ENCODE measurements around the gene TESK2.

Gene TESK2

GRCh38 chr1:45412899-45413298 is 78.1 kb downstream of the TESK2 start:
- TF ChIP-seq, protein P1, sequence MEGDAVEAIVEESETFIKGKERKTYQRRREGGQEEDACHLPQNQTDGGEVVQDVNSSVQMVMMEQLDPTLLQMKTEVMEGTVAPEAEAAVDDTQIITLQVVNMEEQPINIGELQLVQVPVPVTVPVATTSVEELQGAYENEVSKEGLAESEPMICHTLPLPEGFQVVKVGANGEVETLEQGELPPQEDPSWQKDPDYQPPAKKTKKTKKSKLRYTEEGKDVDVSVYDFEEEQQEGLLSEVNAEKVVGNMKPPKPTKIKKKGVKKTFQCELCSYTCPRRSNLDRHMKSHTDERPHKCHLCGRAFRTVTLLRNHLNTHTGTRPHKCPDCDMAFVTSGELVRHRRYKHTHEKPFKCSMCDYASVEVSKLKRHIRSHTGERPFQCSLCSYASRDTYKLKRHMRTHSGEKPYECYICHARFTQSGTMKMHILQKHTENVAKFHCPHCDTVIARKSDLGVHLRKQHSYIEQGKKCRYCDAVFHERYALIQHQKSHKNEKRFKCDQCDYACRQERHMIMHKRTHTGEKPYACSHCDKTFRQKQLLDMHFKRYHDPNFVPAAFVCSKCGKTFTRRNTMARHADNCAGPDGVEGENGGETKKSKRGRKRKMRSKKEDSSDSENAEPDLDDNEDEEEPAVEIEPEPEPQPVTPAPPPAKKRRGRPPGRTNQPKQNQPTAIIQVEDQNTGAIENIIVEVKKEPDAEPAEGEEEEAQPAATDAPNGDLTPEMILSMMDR (IDR thresholded peaks at IDR 0.05), result no peak

- TF ChIP-seq, protein P1 (IDR thresholded peaks at IDR 0.05), result no peak
These were observed 79.5 kb downstream of the TESK2 start for GRCh38 chr1:45411510-45411899.

DNA sequence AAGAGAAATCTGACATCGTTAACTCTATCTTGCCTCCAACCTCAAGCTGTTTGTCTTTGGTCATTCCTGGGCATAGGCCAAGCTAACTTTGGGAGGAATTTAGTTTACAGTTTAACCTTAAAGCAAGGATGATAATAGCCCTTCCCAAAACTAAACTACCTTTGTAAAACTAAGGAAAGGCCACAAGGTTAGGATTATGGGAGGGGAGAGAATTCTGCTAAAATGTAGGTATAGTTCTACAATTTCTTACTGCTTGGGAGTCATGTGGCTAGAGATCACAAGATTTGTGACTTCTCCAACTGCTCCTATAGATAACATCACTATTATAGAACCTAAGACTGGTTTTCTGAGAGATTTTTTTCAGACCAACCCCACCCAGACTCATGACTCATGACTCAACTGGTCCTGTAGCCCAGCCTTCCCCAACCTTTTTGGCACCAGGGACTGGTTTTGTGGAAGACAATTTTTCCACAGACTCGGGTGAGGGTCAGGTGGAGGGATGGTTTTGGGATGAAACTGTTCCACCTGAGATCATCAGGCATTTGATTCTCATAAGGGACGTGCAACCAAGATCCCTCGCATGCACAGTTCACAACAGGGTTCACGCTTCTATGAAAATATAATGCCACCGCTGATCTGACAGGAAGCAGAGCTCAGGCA is 80.0 kb downstream of the TESK2 start:
- TF ChIP-seq, protein P1 (IDR thresholded peaks at IDR 0.05), result no peak

DNA sequence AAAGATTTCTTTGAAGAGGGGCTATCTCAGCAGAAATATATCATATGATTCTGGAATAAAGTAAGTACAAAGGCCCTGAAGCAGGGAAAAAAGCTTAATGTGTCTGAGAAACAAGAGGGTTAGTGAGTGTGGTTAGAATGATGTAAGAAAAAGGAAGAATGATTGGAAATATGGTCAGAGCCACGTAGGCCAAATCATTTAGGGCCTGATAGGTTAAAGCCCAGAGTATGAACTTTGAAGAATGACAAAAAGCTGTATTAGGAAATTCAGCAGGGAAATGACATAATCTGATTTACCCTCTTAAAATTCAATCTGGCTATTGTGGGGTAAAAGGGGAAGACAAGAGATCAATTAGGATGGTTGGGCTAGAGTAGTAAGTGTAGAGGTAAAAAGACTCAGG is 81.7 kb downstream of the TESK2 start:
- TF ChIP-seq, protein P1 (IDR thresholded peaks at IDR 0.05), result no peak

- TF ChIP-seq, protein P1 (IDR thresholded peaks at IDR 0.05), result no peak
These were observed 83.2 kb downstream of the TESK2 start for GRCh38 chr1:45407629-45408287.

DNA sequence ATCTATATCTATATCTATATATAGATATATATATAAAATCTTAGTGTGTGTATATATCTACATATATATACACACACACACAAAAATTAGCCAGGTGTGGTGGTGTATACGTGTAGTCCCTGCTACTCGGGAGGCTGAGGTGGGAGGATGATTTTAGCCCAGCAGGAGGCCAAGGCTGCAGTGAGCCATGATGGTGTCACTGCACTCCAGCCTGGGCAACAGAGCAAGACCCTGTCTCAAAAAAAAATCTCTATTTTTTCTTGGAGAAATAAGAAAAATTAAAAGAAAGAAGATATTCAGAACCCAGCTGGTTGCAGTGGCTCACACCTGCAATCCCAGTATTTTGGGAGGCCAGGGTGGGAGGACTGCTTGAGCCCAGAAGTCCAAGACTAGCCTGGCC is 85.3 kb downstream of the TESK2 start:
- TF ChIP-seq, protein P1 (IDR thresholded peaks at IDR 0.05), result no peak

- TF ChIP-seq, protein P1 (IDR thresholded peaks at IDR 0.05), result no peak
These were observed 87.2 kb downstream of the TESK2 start for GRCh38 chr1:45403718-45404117.
